IMR-90 (cell line): ENCODE data around the gene LIG1. TPM values are rescaled to one million over a fixed set of nuclear protein-coding genes. Genes with fewer than 3 reads are reported as not detected.

Source experiments
- ATAC-seq: fragments of 200-7000 bp; cut with Tn5 transposase; 2 replicates; pipeline ENCODE4 v1.9.1; 2020; ENCODE audit warnings: low read depth, mild to moderate bottlenecking, moderate library complexity
- BruUV-seq: library from RNA; stranded (reverse); fragments of 400-500 nt; replicated peaks from 2 replicates; lab custom pipeline; 2021; lab: Mats Ljungman, UMichigan
- CTCF ChIA-PET: fragments of 300-600 bp; formaldehyde crosslinking; extraction: SDS; loops from one replicate; lab custom pipeline; 2021; ENCODE audit warnings: antibody characterized with exemption; lab: Yijun Ruan, JAX
- POLR2A ChIA-PET: fragments of 300-600 bp; sonication (Branson Sonifier 250); formaldehyde crosslinking; loops from one replicate; lab custom pipeline; 2022; ENCODE audit warnings: antibody characterized with exemption; ENCODE audit not compliant: unreplicated experiment; lab: Charles Lee
- DNase-seq: peaks from one replicate; pipeline ENCODE4 v3.0.0; 2013
- H2AFZ ChIP-seq: replicated peaks from 2 replicates; pipeline ENCODE3; 2013; ENCODE audit warnings: low read length, mild to moderate bottlenecking; ENCODE audit not compliant: poor library complexity
- H2AK5ac ChIP-seq: 2 replicates; pipeline ENCODE4 v1.6.1; 2013; ENCODE audit warnings: low read depth, low read length, inconsistent platforms
- H2AK9ac ChIP-seq: replicated peaks from 2 replicates; pipeline ENCODE3; 2013; ENCODE audit warnings: mild to moderate bottlenecking, low read depth, low read length, moderate library complexity; ENCODE audit not compliant: poor library complexity
- H2BK120ac ChIP-seq: 2 replicates; pipeline ENCODE4 v1.6.1; 2013; ENCODE audit warnings: low read depth, low read length, inconsistent platforms
- H2BK15ac ChIP-seq: 3 replicates; pipeline ENCODE4 v1.6.1; 2013; ENCODE audit warnings: low read depth, low read length, inconsistent platforms
- H2BK20ac ChIP-seq: 2 replicates; pipeline ENCODE4 v1.6.1; 2013; ENCODE audit warnings: low read depth, mild to moderate bottlenecking, inconsistent platforms, low read length, moderate library complexity
- H2BK5ac ChIP-seq: 2 replicates; pipeline ENCODE4 v1.6.1; 2013; ENCODE audit warnings: mild to moderate bottlenecking, low read depth, low read length, inconsistent platforms; ENCODE audit not compliant: poor library complexity, severe bottlenecking
- H3K14ac ChIP-seq: replicated peaks from 2 replicates; pipeline ENCODE4 v1.6.1; 2013; ENCODE audit warnings: low read depth, low read length, inconsistent platforms
- H3K18ac ChIP-seq: 2 replicates; pipeline ENCODE4 v1.6.1; 2013; ENCODE audit warnings: low read depth, low read length, control low read depth
- H3K23ac ChIP-seq: 2 replicates; pipeline ENCODE4 v1.6.1; 2013; ENCODE audit warnings: low read depth, low read length, inconsistent platforms
- H3K27ac ChIP-seq: 2 replicates; pipeline ENCODE4 v1.5.1; 2013; ENCODE audit warnings: mild to moderate bottlenecking, control low read depth, low read length; ENCODE audit not compliant: insufficient read depth
- H3K27me3 ChIP-seq: 2 replicates; pipeline ENCODE4 v1.6.1; 2013; ENCODE audit warnings: low read length; ENCODE audit not compliant: control insufficient read depth, insufficient read depth
- H3K36me3 ChIP-seq: 2 replicates; pipeline ENCODE4 v1.6.1; 2013; ENCODE audit warnings: low read length, mixed read lengths; ENCODE audit not compliant: control insufficient read depth, insufficient read depth
- H3K4ac ChIP-seq: 2 replicates; pipeline ENCODE4 v1.6.1; 2013; ENCODE audit warnings: low read depth, low read length, inconsistent platforms
- H3K4me1 ChIP-seq: 2 replicates; pipeline ENCODE4 v1.6.1; 2013; ENCODE audit warnings: low read length, mixed read lengths; ENCODE audit not compliant: control insufficient read depth, insufficient read depth
- H3K4me2 ChIP-seq: 2 replicates; pipeline ENCODE4 v1.6.1; 2013; ENCODE audit warnings: low read depth, mild to moderate bottlenecking, control low read depth, low read length, moderate library complexity
- H3K4me3 ChIP-seq: 2 replicates; pipeline ENCODE4 v1.5.1; 2013; ENCODE audit warnings: low read depth, mild to moderate bottlenecking, control low read depth, low read length, moderate library complexity; ENCODE audit not compliant: insufficient read depth
- H3K56ac ChIP-seq: 2 replicates; pipeline ENCODE4 v1.6.1; 2013; ENCODE audit warnings: low read length, inconsistent platforms; ENCODE audit not compliant: insufficient read depth; ENCODE audit errors: extremely low read depth
- H3K79me1 ChIP-seq, 2 experiments: 2 replicates each; pipeline ENCODE4 v1.6.1; 2013; ENCODE audit warnings: low read length in 2 of 2, inconsistent platforms in 1 of 2, low read depth in 1 of 2
- H3K9ac ChIP-seq: 2 replicates; pipeline ENCODE4 v1.6.1; 2013; ENCODE audit warnings: low read depth, low read length, control low read depth
- H3K9me1 ChIP-seq: 2 replicates; pipeline ENCODE4 v1.6.1; 2013; ENCODE audit warnings: low read length, inconsistent platforms; ENCODE audit not compliant: insufficient read depth
- H3K9me3 ChIP-seq: 2 replicates; pipeline ENCODE4 v1.6.1; 2013; ENCODE audit warnings: low read length; ENCODE audit not compliant: control insufficient read depth, insufficient read depth
- H4K20me1 ChIP-seq: 2 replicates; pipeline ENCODE4 v1.6.1; 2013; ENCODE audit warnings: low read length, inconsistent platforms; ENCODE audit not compliant: insufficient read depth
- H4K5ac ChIP-seq: 2 replicates; pipeline ENCODE4 v1.6.1; 2013; ENCODE audit warnings: mild to moderate bottlenecking, low read depth, low read length, control low read depth
- H4K8ac ChIP-seq, 2 experiments: 2 replicates each; pipeline ENCODE4 v1.6.1; 2013; ENCODE audit warnings: low read depth in 2 of 2, low read length in 2 of 2, control low read depth in 1 of 2, inconsistent platforms in 1 of 2
- H4K91ac ChIP-seq: 2 replicates; pipeline ENCODE4 v1.6.1; 2013; ENCODE audit warnings: low read depth, low read length, inconsistent platforms; ENCODE audit not compliant: insufficient read depth
- BHLHE40 ChIP-seq: fragments of 150-350 bp; IDR thresholded peaks from 2 replicates; pipeline ENCODE4 v1.6.1; 2016; ENCODE audit warnings: mild to moderate bottlenecking, low read depth, low read length
- CEBPB ChIP-seq: IDR thresholded peaks from 2 replicates; pipeline ENCODE4 v1.6.1; 2012; ENCODE audit warnings: low read depth, low read length, improper control_type of control experiment
- CHD1 ChIP-seq: IDR thresholded peaks from 2 replicates; pipeline ENCODE4 v1.6.1; 2012; ENCODE audit warnings: low read depth, low read length, improper control_type of control experiment
- CTCF ChIP-seq: conservative IDR thresholded peaks from 2 replicates; pipeline ENCODE4 v1.5.1; 2012; ENCODE audit warnings: mild to moderate bottlenecking, low read depth, low read length, improper control_type of control experiment
- ELK1 ChIP-seq: fragments of 150-350 bp; IDR thresholded peaks from 2 replicates; pipeline ENCODE4 v1.6.1; 2016; ENCODE audit warnings: low read depth, mild to moderate bottlenecking, low read length, moderate library complexity, borderline replicate concordance
- FOS ChIP-seq: fragments of 150-350 bp; IDR thresholded peaks from 2 replicates; pipeline ENCODE4 v1.6.1; 2016; ENCODE audit warnings: low read depth, low read length
- MAFK ChIP-seq: IDR thresholded peaks from 2 replicates; pipeline ENCODE4 v1.6.1; 2012; ENCODE audit warnings: low read depth, low read length, improper control_type of control experiment
- MAZ ChIP-seq: IDR thresholded peaks from 2 replicates; pipeline ENCODE4 v1.6.1; 2012; ENCODE audit warnings: low read depth, mild to moderate bottlenecking, low read length, improper control_type of control experiment, moderate library complexity, borderline replicate concordance
- MXI1 ChIP-seq: IDR thresholded peaks from 2 replicates; pipeline ENCODE4 v1.6.1; 2012; ENCODE audit warnings: low read depth, mild to moderate bottlenecking, low read length, moderate library complexity, borderline replicate concordance
- NFE2L2 ChIP-seq: fragments of 150-350 bp; IDR thresholded peaks from 2 replicates; pipeline ENCODE4 v1.6.1; 2016; ENCODE audit warnings: low read depth, mild to moderate bottlenecking, low read length
- POLR2A ChIP-seq: IDR thresholded peaks from 2 replicates; pipeline ENCODE4 v1.6.1; 2012; ENCODE audit warnings: mild to moderate bottlenecking, low read depth, low read length
- RAD21 ChIP-seq: IDR thresholded peaks from 2 replicates; pipeline ENCODE4 v1.6.1; 2012; ENCODE audit warnings: low read length, improper control_type of control experiment
- RCOR1 ChIP-seq: IDR thresholded peaks from 2 replicates; pipeline ENCODE4 v1.6.1; 2012; ENCODE audit warnings: mild to moderate bottlenecking, low read length, improper control_type of control experiment; ENCODE audit not compliant: insufficient replicate concordance
- RFX5 ChIP-seq: IDR thresholded peaks from 2 replicates; pipeline ENCODE4 v1.8.0; 2012; ENCODE audit warnings: low read depth, mild to moderate bottlenecking, low read length, moderate library complexity
- SMC3 ChIP-seq: fragments of 150-350 bp; IDR thresholded peaks from 2 replicates; pipeline ENCODE4 v1.6.1; 2016; ENCODE audit warnings: low read depth, mild to moderate bottlenecking, antibody characterized with exemption, low read length, moderate library complexity
- USF2 ChIP-seq: fragments of 150-350 bp; IDR thresholded peaks from 2 replicates; pipeline ENCODE4 v1.6.1; 2017; ENCODE audit warnings: mild to moderate bottlenecking, antibody characterized with exemption, low read length, low read depth
- WGBS, 2 experiments: methylation state at CpG; one replicate each; pipeline versions ENCODE4 v1.1.5 to v1.1.7; 2013; ENCODE audit warnings: missing lambda C conversion rate in 2 of 2; ENCODE audit not compliant: insufficient read length in 1 of 2; ENCODE audit errors: extremely low coverage in 2 of 2; 5-methylcytosine and 5-hydroxymethylcytosine counted together
- dilution Hi-C: fragments of 300-500 bp; cut with HindIII; formaldehyde crosslinking; loops from one replicate; pipeline ENCODE4 v1.14.3; 2018; ENCODE audit warnings: low sequenced_read_pairs; ENCODE audit not compliant: unreplicated experiment
- in situ Hi-C: fragments of 300-500 bp; cut with MboI; formaldehyde crosslinking; loops from 3 replicates; pipeline ENCODE4 v1.14.3; 2019; ENCODE audit warnings: low sequenced_read_pairs, inconsistent platforms, mixed read lengths
- intact Hi-C: fragments of 100-400 bp; cut with micrococcal nuclease; formaldehyde crosslinking; loops from 2 replicates; pipeline ENCODE4 v1.10.0; 2022
- polyA plus RNA-seq, 3 experiments: library from polyadenylated mRNA; depleted of rRNA; stranded (reverse); fragments of >200 nt; gene quantifications; 2 replicates each; pipeline ENCODE4 v1.2.3, GENCODE V29; 2012; ENCODE audit warnings: low replicate concordance in 1 of 3
- total RNA-seq: library from RNA; depleted of rRNA; stranded (reverse); fragments of >200 nt; gene quantifications from 2 replicates; pipeline ENCODE4 v1.2.3, GENCODE V29; 2012

LIG1 gene
- total and polyA plus RNA-seq, 2 of the 4 experiments (the other 2 are of a cell fraction): 24.9 to 34.0 TPM

GRCh38 chr19:48196321-48196763, 26.2 kb upstream of the LIG1 start:
- no peak overlapping the region for H2BK120ac ChIP-seq
- peak; percentile 16; the same call in 1 of the 2 replicates for ATAC-seq
- H3K27ac ChIP-seq: no peak overlapping the region
- H3K14ac ChIP-seq: no peak overlapping the region
- H3K23ac ChIP-seq: no peak overlapping the region
- no peak overlapping the region for H3K4ac ChIP-seq
- no peak overlapping the region for H2AK5ac ChIP-seq
- no peak overlapping the region for H3K4me3 ChIP-seq
- no peak overlapping the region for H4K91ac ChIP-seq
- POLR2A ChIA-PET: interaction anchor here (0.7 kb wide), 1 partner anchor 48 kb away, joined by 7 read pairs; no protein-coding TSS in a partner anchor
- no peak overlapping the region for H2BK15ac ChIP-seq
- H2BK5ac ChIP-seq: no peak overlapping the region
- CTCF ChIA-PET: interaction anchor here (0.6 kb wide), 1 partner anchor 23 kb away, joined by 3 read pairs; no protein-coding TSS in a partner anchor
- in situ Hi-C loops (no loop called here), dilution Hi-C loops (no loop called here), intact Hi-C loops (no loop called here)
- H3K9me1 ChIP-seq: peaks cover 4% of the 10 kb centered on the region
- no TSS peak for BruUV-seq
- no peak overlapping the region for H3K9ac ChIP-seq
- DNase-seq: no peak
- no peak overlapping the region for H3K56ac ChIP-seq
- no peak overlapping the region for H2AFZ ChIP-seq
- TF ChIP-seq MAFK (no peak), BHLHE40 (no peak), POLR2A (no peak), MAZ (no peak), CHD1 (no peak), RAD21 (no peak), FOS (no peak), CTCF (no peak), ELK1 (no peak), SMC3 (no peak), NFE2L2 (no peak), RCOR1 (no peak), MXI1 (no peak), RFX5 (no peak), CEBPB (no peak), USF2 (no peak)
- no peak overlapping the region for H2BK20ac ChIP-seq
- no peak overlapping the region for H4K8ac ChIP-seq
- 63% methylated on average over 13 of the region's 23 CpGs; no CpG with 5 or more reads in 1 of the 2 experiments for WGBS, 2 experiments
- no peak overlapping the region for H2AK9ac ChIP-seq
- H3K27me3 ChIP-seq: no peaks in the 10 kb centered on the region
- H4K5ac ChIP-seq: no peak overlapping the region
- H3K79me1 ChIP-seq: peaks cover 0 to 4% of the 10 kb centered on the region in 2 experiments; a peak in 2 of 4 replicates
- no peaks in the 10 kb centered on the region for H3K4me1 ChIP-seq
- no peak overlapping the region for H3K18ac ChIP-seq
- peaks cover 4% of the 10 kb centered on the region; the same call in 1 of the 2 replicates for H4K20me1 ChIP-seq
- no peaks in the 10 kb centered on the region for H3K36me3 ChIP-seq
- no peaks in the 10 kb centered on the region for H3K9me3 ChIP-seq
- H3K4me2 ChIP-seq: no peak overlapping the region
